Stimulated activated CD4-positive, alpha-beta T cell treated with anti-CD3 and anti-CD28 coated beads, Interleukin-2, amount 100 ng/mL, for 4 hours (primary cell): ENCODE measurements around the gene HHAT.

Experiments used
- DNase-seq: peaks from one replicate; pipeline ENCODE4 v3.0.0-alpha.2; 2020; ENCODE audit warnings: low read depth

HHAT gene

GRCh38 chr1:210490781-210491180 lies 162.1 kb downstream of the HHAT start:
- no peak for DNase-seq

- no peak for DNase-seq
These were observed 167.4 kb downstream of the HHAT start for GRCh38 chr1:210496063-210496462.

- DNase-seq, result no peak
These were observed 171.3 kb downstream of the HHAT start for GRCh38 chr1:210499956-210500355.

- no peak for DNase-seq
These were observed 172.1 kb downstream of the HHAT start for GRCh38 chr1:210500831-210501230.

DNA sequence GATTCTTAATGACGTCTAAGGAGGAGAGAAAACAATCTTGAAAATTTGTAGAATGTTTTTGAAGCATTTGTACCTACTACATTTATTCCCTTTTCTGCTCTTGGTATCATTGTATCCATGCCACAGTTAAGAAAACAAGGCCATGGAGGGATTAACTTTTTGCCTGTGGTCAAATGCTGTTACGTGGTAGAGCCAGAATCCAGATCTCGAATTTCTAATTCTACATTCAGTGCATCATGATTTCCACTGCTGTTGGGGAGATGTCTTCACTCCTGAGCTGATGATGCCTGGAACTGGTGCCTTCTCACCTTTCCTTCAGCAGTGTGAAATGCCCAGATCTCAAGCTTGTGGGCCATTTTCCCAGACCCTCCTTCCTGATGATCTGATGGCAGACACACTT lies 175.6 kb downstream of the HHAT start:
- no peak for DNase-seq

- no peak for DNase-seq
These were observed 177.1 kb downstream of the HHAT start for GRCh38 chr1:210505601-210506496.

DNA sequence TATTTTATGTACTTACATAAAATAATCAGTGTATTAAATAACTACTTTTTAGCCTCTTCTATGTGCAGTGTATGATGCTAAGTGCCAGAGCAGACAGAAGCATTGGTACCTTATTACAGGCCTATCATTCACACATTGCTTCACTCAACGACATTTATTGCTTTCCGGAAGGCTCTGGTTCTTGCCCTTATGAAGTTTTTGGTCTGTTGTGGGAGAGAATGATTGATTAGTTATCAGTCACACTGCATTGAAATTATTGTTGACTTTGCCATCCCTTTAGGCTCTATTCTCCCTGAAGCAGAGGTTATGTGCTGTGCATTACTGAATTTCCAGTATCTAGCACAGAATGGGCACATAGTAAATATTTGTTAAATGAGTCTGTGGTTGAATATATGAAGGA lies 178.0 kb downstream of the HHAT start:
- DNase-seq, result no peak

- no peak for DNase-seq
These were observed 187.5 kb downstream of the HHAT start for GRCh38 chr1:210516092-210516656.

- DNase-seq, result no peak
These were observed 188.2 kb downstream of the HHAT start for GRCh38 chr1:210516697-210517459.

DNA sequence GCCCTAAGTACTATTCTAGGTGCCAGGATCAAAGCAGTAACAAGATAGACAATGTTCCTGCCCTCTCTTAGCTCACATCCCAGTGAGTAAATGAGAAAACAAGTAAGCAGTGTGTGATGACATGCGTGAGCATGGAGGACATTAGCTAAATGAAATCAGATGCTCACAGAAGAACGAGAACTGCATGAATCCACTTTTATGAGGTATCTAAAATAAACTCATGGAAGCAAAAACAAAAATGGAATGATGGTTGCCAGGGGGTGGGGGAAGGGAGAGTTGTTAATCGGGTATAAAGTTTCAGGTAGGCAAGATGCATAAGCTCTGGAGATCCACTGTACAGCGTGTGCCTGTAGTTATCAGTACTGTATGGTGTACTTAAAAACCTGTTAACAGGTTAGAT lies 195.1 kb downstream of the HHAT start:
- no peak for DNase-seq

DNA sequence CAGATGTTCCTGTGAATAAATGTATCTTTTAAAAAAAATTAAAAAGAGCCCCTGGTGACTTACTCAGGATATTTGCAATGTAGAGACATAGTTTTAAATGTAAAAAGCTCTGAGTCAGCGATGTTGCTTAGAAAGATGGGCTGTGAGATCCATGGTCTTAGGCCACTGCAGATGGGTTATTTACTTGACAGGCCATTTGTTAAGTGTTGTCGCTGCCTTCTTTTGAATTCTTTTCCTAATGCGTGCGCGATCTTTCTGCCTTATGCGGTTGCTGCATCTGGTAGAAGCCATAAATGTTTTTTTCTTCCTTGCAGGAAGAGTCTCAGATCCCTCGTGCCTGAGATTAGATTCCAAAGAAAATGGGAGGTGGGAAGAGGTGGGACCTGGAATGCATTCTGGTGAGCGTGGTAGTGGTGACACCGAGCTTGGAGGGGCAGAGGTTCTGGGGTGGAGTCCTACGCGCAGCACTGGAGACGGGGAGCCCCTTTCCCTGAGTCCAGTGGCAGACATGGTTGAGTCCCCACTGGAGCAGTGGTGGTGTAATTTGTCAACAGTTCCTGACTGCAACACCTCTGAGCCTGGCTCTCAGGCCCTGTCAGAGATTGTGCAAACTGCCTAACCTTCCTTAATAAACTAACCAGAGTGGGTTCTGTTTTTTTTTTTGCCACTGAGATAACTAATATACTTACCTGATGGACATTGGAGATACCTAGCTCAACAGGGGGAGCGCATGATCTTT lies 197.2 kb downstream of the HHAT start:
- no peak for DNase-seq

GRCh38 chr1:210527091-210527490 lies 198.4 kb downstream of the HHAT start:
- no peak for DNase-seq

DNA sequence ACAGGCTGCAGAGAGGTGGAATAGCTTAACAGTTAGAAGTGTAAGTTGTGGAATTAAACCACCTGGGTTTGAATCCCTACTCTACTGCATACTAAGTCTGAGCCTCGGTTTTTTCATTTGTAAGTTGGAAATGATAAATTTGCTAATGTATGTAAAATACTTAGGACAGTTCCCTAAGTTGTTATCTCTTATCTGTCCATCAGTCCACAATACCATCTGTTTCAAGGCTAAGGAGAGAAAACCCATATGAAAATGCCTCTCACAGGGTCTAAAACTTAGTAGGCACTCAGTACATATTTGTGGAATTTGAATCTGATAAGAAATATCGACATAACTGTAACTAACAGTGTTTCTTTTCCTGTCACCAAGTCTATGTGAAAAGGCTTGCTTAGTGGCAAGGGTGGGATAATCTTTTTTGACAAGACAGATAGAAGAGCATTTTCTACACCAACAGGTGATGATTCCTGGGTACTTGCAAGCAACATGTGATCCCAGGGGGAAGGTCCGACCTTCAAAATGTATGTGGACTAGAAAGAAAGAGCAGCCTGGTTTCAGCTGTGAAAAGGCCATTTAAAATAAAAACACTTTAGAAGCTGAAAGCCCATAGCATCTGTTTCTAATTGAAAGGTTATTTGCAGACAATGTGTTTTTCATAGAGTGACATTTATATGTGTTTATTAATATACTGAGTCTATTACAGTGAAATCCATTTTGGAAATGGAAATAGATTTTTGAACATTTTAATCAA lies 202.9 kb downstream of the HHAT start:
- no peak for DNase-seq

DNA sequence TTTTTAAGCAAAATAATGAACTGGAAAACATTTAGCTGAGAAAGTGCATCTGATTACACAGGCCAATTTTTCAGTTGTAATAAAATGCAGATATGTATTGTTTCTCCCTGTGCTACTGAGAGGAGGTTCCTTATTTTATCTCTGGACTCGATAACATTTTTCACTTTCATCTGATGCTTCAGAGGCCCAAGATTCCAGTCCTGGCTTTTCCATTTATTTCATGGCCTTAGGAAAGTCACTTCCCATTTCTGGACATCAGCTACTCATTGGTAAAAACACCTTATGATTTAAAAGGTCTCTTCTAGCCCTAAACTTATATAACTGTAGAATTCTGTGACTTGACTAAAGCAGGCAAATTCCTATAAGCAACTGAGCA lies 203.5 kb downstream of the HHAT start:
- DNase-seq, result no peak

GRCh38 chr1:210535761-210536160 lies 207.1 kb downstream of the HHAT start:
- DNase-seq, result no peak

GRCh38 chr1:210536254-210536961 lies 207.7 kb downstream of the HHAT start:
- DNase-seq, result no peak

DNA sequence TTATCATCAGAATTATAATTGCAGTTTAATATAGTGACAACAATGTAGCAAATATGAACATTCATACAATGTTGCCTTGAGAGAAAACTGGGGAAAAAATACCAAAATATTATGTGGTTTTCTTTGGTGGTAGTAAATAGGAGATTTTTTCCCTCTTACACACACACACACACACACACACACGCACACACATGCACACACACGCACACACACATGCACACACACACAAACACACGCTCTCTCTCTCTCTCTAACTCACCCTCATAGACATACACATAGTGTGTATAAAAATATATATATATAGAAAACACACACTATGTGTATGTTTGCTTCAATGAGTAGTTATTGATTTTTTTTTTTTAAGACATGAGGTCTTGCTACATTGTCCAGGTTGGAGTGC lies 211.6 kb downstream of the HHAT start:
- DNase-seq, result no peak

DNA sequence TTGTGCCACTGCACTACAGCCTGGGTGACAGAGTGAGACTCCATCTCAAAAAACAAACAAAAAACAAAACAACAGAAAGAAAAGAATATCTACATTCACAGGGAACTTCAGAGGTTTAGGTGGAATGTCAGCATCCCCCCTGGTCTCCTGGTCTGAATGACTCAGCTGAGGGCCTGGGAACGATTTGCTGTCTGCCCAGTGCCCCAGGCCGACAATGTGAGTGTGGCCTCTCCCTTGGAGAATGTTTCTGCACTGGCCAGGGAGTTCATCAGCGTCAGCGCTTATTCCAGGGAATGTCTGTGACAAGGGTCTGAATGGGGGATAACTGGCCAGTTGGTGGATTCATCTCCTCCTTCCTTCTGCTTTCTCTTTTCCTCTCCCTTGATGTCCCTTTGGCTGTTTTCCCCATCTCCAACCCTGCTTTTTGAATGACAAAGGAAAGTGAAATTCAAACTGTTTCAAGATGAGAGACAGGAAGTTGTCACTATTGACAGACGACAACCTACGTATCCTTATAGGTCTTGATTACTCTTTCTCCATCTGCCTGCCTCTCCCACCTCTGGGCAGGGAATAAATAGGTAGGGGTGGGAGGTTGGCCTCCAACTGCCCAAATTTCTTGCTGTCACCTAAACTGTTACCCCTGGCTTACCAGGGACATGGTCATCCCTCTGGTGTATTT lies 213.1 kb downstream of the HHAT start:
- no peak for DNase-seq

DNA sequence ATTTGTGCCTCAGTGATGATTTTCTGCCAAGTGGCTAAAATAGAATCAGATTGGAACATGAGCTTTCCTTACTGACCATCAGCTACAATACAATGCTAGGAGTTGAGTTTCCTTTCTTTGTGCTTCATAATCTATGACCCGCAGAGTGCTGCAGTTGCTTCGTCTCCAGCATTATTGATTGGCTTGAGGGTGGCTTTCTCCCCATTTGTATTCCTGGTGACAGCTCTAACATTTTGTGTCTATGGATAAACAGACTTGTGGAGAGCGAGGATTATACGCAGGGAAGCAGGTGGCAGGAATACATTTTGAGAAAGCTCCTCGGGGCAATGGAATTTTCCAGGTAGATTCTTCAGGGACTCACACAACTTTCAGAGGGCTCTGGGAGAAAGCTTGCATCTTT lies 223.2 kb downstream of the HHAT start:
- no peak for DNase-seq

GRCh38 chr1:210553711-210554110 lies 225.0 kb downstream of the HHAT start:
- DNase-seq, result no peak
